Esophagus squamous epithelium (tissue), 4 donors: ENCODE data around the gene RBFOX2.

Experiments used
- CTCF ChIP-seq, 6 experiments: fragments of 450-650 bp in 4 of 6; fragments of 200-600 bp in 2 of 6; sonication (generic) in 2 of 6; IDR thresholded peaks; one replicate each; pipeline ENCODE4 v1.5.1; 2016 to 2019; ENCODE audit warnings: antibody characterized with exemption in 6 of 6, mild to moderate bottlenecking in 4 of 6, moderate library complexity in 4 of 6
- POLR2A ChIP-seq, 4 donors: fragments of 450-650 bp; IDR thresholded peaks; one replicate each; pipeline ENCODE4 v1.6.1; 2017; ENCODE audit warnings: antibody characterized with exemption in 4 of 4, mild to moderate bottlenecking in 4 of 4, moderate library complexity in 3 of 4

- TF ChIP-seq CTCF (IDR thresholded peaks at IDR 0.05) (no peak), POLR2A (IDR thresholded peaks at IDR 0.05) (no peak)
Observed at GRCh38 chr22:35868938-35869337, 159.7 kb downstream of the RBFOX2 start.
